AG04449 (cell line): ENCODE data around the gene PIK3R5.

Experiments
- CTCF ChIA-PET: fragments of 350-600 bp; formaldehyde crosslinking; extraction: SDS; loops from one replicate; lab custom pipeline; 2021; ENCODE audit warnings: antibody characterized with exemption; lab: Yijun Ruan, JAX
- POLR2A ChIA-PET: fragments of 400-600, 350-600 bp; formaldehyde crosslinking; extraction: SDS; loops from one replicate; lab custom pipeline; 2020; ENCODE audit warnings: antibody characterized with exemption, inconsistent platforms; lab: Yijun Ruan, JAX
- DNase-seq: peaks from one replicate; pipeline ENCODE4 v3.0.0-alpha.2; 2010; ENCODE audit warnings: low read depth, low spot score
- H3K4me3 ChIP-seq: 2 replicates; pipeline ENCODE4 v1.5.1; 2011; ENCODE audit warnings: low read depth, mild to moderate bottlenecking, control low read depth, low read length
- CTCF ChIP-seq: IDR thresholded peaks from one replicate; pipeline ENCODE4 v1.5.1; 2011; ENCODE audit warnings: mild to moderate bottlenecking, moderate library complexity, low read length, control low read depth, inconsistent platforms; ENCODE audit not compliant: insufficient read depth; ENCODE audit errors: missing control alignments

Gene PIK3R5

GRCh38 chr17:8871081-8871581 is 94.4 kb downstream of the PIK3R5 start:
- CTCF ChIA-PET = no interaction called here
- POLR2A ChIA-PET = no interaction called here
- DNase-seq = no peak

GRCh38 chr17:8870406-8871040 is 95.0 kb downstream of the PIK3R5 start:
- TF ChIP-seq CTCF = no peak
- POLR2A ChIA-PET = no interaction called here

More at GRCh38 chr17:8871081-8871581, 94.4 kb downstream of the PIK3R5 start:
- H3K4me3 ChIP-seq = no peak overlapping the region
- TF ChIP-seq CTCF = no peak

GRCh38 chr17:8869114-8869815 is 96.2 kb downstream of the PIK3R5 start:
- no peak for TF ChIP-seq CTCF
- no peak for DNase-seq
- CTCF ChIA-PET = interaction anchor here (1.1 kb wide), 1 partner anchor 25 kb away, joined by 4 read pairs; no protein-coding TSS in a partner anchor
- POLR2A ChIA-PET = no interaction called here
- no peak overlapping the region for H3K4me3 ChIP-seq

More at GRCh38 chr17:8870406-8871040, 95.0 kb downstream of the PIK3R5 start:
- CTCF ChIA-PET = no interaction called here
- no peak for DNase-seq
- no peak overlapping the region for H3K4me3 ChIP-seq

- no peak for TF ChIP-seq CTCF
- no peak overlapping the region for H3K4me3 ChIP-seq
- no peak for DNase-seq
- CTCF ChIA-PET = no interaction called here
- POLR2A ChIA-PET = no interaction called here
These were observed 97.0 kb downstream of the PIK3R5 start for GRCh38 chr17:8868529-8868951.

GRCh38 chr17:8868092-8868491 is 97.4 kb downstream of the PIK3R5 start:
- DNase-seq = no peak
- H3K4me3 ChIP-seq = no peak overlapping the region
- no peak for TF ChIP-seq CTCF
- ChIA-PET POLR2A (no interaction called here), CTCF (no interaction called here)

- H3K4me3 ChIP-seq = no peak within 1 kb of the TSS
- CTCF ChIA-PET = no interaction called here
- no peak for DNase-seq
- no peak for TF ChIP-seq CTCF
- POLR2A ChIA-PET = no interaction called here
These were observed 98.0 kb downstream of the PIK3R5 start, which contains the start of gene PIK3R6 for GRCh38 chr17:8867361-8867981. Gene PIK3R6, minus strand, starts transcription at chr17:8867674. Its CDS starts 17,880 bp downstream, at chr17:8849794.
